Prostate gland (tissue), 2 donors: Measurements from ENCODE around the gene KLK7.

Experiments used
- POLR2A ChIP-seq: fragments of 450-650 bp; IDR thresholded peaks from one replicate; pipeline ENCODE4 v1.6.1; 2016; ENCODE audit warnings: antibody characterized with exemption, mild to moderate bottlenecking
- TF ChIP-seq, protein P1 (sequence below), 4 experiments: fragments of 200-600 bp in 2 of 4; fragments of 450-650 bp in 2 of 4; sonication (generic) in 2 of 4; IDR thresholded peaks; 1 replicate in 3 of 4; 2 replicates in 1 of 4; pipeline ENCODE4 v1.5.1; 2016 to 2019; ENCODE audit warnings: antibody characterized with exemption in 4 of 4, mild to moderate bottlenecking in 2 of 4, moderate library complexity in 2 of 4

DNA sequence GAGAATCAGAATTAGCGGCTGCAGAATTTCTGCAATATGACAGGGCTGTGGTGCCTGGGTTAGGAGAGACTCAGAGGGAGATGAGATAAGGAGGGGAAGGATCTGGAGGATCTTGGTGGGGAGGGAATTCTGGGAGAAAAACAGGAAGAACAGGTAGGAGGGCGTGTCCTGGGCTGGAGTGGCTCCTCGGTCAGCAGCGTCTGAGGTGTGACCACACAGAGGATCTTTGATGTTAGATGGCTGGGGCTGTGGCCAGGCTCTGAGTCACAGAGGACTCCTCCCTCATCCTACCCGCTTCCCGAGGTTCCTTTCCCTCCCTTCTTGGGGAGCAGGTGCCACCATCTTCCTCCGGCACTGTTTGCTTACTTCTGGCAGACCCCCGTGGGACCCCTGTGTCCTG, 8.0 kb downstream of the KLK7 start:
- TF ChIP-seq POLR2A, result no peak
- TF ChIP-seq, protein P1, sequence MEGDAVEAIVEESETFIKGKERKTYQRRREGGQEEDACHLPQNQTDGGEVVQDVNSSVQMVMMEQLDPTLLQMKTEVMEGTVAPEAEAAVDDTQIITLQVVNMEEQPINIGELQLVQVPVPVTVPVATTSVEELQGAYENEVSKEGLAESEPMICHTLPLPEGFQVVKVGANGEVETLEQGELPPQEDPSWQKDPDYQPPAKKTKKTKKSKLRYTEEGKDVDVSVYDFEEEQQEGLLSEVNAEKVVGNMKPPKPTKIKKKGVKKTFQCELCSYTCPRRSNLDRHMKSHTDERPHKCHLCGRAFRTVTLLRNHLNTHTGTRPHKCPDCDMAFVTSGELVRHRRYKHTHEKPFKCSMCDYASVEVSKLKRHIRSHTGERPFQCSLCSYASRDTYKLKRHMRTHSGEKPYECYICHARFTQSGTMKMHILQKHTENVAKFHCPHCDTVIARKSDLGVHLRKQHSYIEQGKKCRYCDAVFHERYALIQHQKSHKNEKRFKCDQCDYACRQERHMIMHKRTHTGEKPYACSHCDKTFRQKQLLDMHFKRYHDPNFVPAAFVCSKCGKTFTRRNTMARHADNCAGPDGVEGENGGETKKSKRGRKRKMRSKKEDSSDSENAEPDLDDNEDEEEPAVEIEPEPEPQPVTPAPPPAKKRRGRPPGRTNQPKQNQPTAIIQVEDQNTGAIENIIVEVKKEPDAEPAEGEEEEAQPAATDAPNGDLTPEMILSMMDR (IDR thresholded peaks at IDR 0.05), result no peak
